Measurements from ENCODE around the gene RNF103. TPM values are rescaled to one million over a fixed set of nuclear protein-coding genes. Genes with fewer than 3 reads are reported as not detected.

The RNF103 gene
- total and polyA plus RNA-seq, 2 of the 13 experiments (the other 11 are each of a cell fraction or from before 2014, with no cell fraction given) = 19.8 to 21.1 TPM

GRCh38 chr2:86645752-86646151, 22.1 kb upstream of the RNF103 start:
- DNase-seq (ENCODE audit: low spot score) = no peak
- no peak for FAIRE-seq
- 98% methylated on average over 4 of the region's 4 CpGs for WGBS (ENCODE audit: low lambda C conversion rate)
- Histone ChIP-seq H4K20me1 (ENCODE audit: insufficient read depth, low read length) (no peaks in the 10 kb centered on the region), H3K4me3 (replicated peaks in 1 of 3; ENCODE audit: insufficient read depth in 1 of 3, low read depth in 2 of 3, low read length in 3 of 3) (no peak overlapping the region), H2AFZ (ENCODE audit: low read length) (no peak overlapping the region), H3K36me3 (replicated peaks in 1 of 2; ENCODE audit: control insufficient read depth in 1 of 2, insufficient read depth in 2 of 2, low read length in 2 of 2) (no peaks in the 10 kb centered on the region), H3K9ac (ENCODE audit: insufficient read depth, low read depth, low read length) (no peak overlapping the region), H3K27ac (ENCODE audit: extremely low read length, insufficient read depth, low read length) (no peak overlapping the region), H3K4me1 (ENCODE audit: insufficient read depth, low read length) (peaks cover 23% of the 10 kb centered on the region), H3K9me3 (ENCODE audit: low read length) (peaks cover 9% of the 10 kb centered on the region), H3K4me2 (ENCODE audit: low read depth, low read length) (no peak overlapping the region), H3K79me2 (ENCODE audit: insufficient read depth, low read length) (no peaks in the 10 kb centered on the region), H3K27me3 (ENCODE audit: control insufficient read depth in 1 of 2, insufficient read depth in 2 of 2, low read length in 2 of 2) (no peaks in the 10 kb centered on the region)
- ChIA-PET CTCF (ENCODE audit: low intra/inter-chr PET ratio, low total read pairs) (no interaction called here), POLR2A (no interaction called here)
- ATAC-seq = no peak
- in situ Hi-C loops (cut with HindIII; ENCODE audit: extremely low pct_ligation_motif_present, low pct_unique_long_range_greater_than_20kb) = no loop called here
- intact Hi-C loops (cut with micrococcal nuclease; ENCODE audit: unreplicated experiment) = no loop called here
- no TSS peak for BruUV-seq (replicated peaks)
- no peak for TF ChIP-seq ATRX (CRISPR knock-in tag; IDR thresholded peaks at IDR 0.05; ENCODE audit: borderline replicate concordance)
- no peak for TF ChIP-seq NR2F2 (IDR thresholded peaks at IDR 0.05; ENCODE audit: borderline replicate concordance, low read depth)
- no peak for TF ChIP-seq ZFY (CRISPR knock-in tag; IDR thresholded peaks at IDR 0.05)
- no peak for TF ChIP-seq ZNF232 (CRISPR knock-in tag; IDR thresholded peaks at IDR 0.05; ENCODE audit: borderline replicate concordance)
- TF ChIP-seq NR1H2 (CRISPR knock-in tag; IDR thresholded peaks at IDR 0.05; ENCODE audit: borderline replicate concordance, low read depth) = no peak
- TF ChIP-seq THAP9 (CRISPR knock-in tag; IDR thresholded peaks at IDR 0.05; ENCODE audit: borderline replicate concordance) = no peak
- TF ChIP-seq CC2D1A (CRISPR knock-in tag; IDR thresholded peaks at IDR 0.05) = no peak
- no peak for TF ChIP-seq PAWR (CRISPR knock-in tag; IDR thresholded peaks at IDR 0.05; ENCODE audit: borderline replicate concordance)
- no peak for TF ChIP-seq ZNF543 (CRISPR knock-in tag; IDR thresholded peaks at IDR 0.05)
- TF ChIP-seq HNF1A (IDR thresholded peaks at IDR 0.05; ENCODE audit: low read depth) = no peak
- no peak for TF ChIP-seq HNF1A (CRISPR knock-in tag; IDR thresholded peaks at IDR 0.05; ENCODE audit: borderline replicate concordance)
- TF ChIP-seq PBX3 (CRISPR knock-in tag; IDR thresholded peaks at IDR 0.05; ENCODE audit: borderline replicate concordance) = no peak
- TF ChIP-seq ZNF562 (CRISPR knock-in tag; IDR thresholded peaks at IDR 0.05; ENCODE audit: borderline replicate concordance) = no peak
- no peak for TF ChIP-seq SPEN (CRISPR knock-in tag; IDR thresholded peaks at IDR 0.05; ENCODE audit: low read depth)
- TF ChIP-seq TEAD2 (CRISPR knock-in tag; IDR thresholded peaks at IDR 0.05) = no peak
- TF ChIP-seq ASH2L (IDR thresholded peaks at IDR 0.05; ENCODE audit: insufficient read length, low read depth, low read length) = no peak

All from HepG2 (cell line).